Heart left ventricle (tissue), 13 donors: ENCODE data around the gene CYP1B1.

ENCODE experiments used
- CTCF ChIP-seq, 12 donors: fragments of 200-600 bp; sonication (generic) in 4 of 12; IDR thresholded peaks; one replicate each; pipeline versions ENCODE4 v1.5.0 to v1.8.0; 2018 to 2022; ENCODE audit warnings: antibody characterized with exemption in 12 of 12, mild to moderate bottlenecking in 5 of 12
- POLR2A ChIP-seq, 2 donors: fragments of 450-650 bp; IDR thresholded peaks; one replicate each; pipeline ENCODE4 v1.6.1; 2017; ENCODE audit warnings: antibody characterized with exemption in 2 of 2, mild to moderate bottlenecking in 2 of 2, moderate library complexity in 2 of 2
- donor health status: ischemic (EF 13 %, LVEDD 7.1; RV severe dilation, severe dysfunction).
- donor health status: DM: no; HTN: yes; CAD: no.
- donor health status: DM: no; HTN: no; CAD: no.
- donor health status: ischemic (EF 25% LVEDD 6.9; RV normal size, moderate dysfunction).
- donor health status: ischemic (EF 25% LVEDD 5.7; RV mildly dilated, moderate dysfunction).
- donor health status: ischemic (EF 35%, LVEDD 5.7; RV mildly dilated, moderate dysfunction).
- donor health status: nonischemic (EF 11% LVEDD 7.7; RV severe dilation, severe dysfunction).
- donor health status: DM: yes; HTN: yes; CAD: no.
- donor health status: PGD.
- donor health status: ischemic (EF 29% LVEDD 5.4; RV normal size, mild dysfunction).
- donor health status: nonischemic (EF 23%, LVEDD 6.1; RV moderate dilation, normal function).

DNA sequence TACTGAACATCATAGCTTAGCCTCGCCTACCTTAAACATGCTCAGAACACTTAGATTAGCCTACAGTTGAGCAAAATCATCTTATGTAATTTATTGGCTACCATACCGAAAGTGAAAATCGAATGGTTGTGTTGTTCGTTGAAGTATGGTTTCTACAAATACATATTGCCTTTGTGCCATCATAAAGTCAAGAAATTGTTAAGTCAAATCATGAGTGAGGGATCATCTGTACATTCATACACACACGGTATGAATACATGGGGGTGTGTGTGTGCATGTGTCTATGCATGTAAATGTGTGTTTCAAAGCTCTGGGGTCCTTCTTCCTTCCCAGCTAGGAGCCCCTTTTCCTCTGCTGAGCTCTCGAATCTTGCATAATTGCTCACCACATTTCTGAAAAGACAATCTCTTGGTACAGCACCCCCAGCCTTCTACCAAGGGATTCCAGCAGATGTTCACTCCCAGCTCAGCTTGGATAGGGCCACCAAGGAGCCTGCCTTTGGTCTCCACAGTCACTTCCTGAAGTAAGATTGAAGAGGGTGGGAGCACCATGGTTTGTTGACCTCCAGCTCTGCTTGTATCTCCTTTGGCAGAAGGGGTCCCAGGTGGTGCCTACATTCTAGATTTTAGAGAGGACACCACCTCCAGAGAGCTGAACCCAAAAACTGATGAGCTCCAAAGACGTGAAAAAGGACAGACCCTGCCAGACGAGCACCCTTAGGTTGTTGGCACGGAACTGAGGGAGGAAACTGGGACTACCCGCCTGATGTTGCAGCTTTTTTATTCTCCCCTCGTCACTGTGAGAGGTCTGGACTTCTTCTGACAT, 33.2 kb upstream of the CYP1B1 start:
- TF ChIP-seq CTCF (IDR thresholded peaks at IDR 0.05) (no peak), POLR2A (IDR thresholded peaks at IDR 0.05) (no peak)
